Iris pigment epithelial cell (primary cell): ENCODE results near the gene BEGAIN.
A peak's percentile ranks its signal among the peaks of the same experiment; 100 is the strongest.

ENCODE experiments used
- DNase-seq: peaks from one replicate; pipeline ENCODE4 v3.0.0-alpha.2; 2011; ENCODE audit warnings: low read depth

Gene BEGAIN

GRCh38 chr14:100549834-100550625, 37.2 kb downstream of the BEGAIN start:
- no peak for DNase-seq

GRCh38 chr14:100548939-100549338, 38.3 kb downstream of the BEGAIN start:
- no peak for DNase-seq

DNA sequence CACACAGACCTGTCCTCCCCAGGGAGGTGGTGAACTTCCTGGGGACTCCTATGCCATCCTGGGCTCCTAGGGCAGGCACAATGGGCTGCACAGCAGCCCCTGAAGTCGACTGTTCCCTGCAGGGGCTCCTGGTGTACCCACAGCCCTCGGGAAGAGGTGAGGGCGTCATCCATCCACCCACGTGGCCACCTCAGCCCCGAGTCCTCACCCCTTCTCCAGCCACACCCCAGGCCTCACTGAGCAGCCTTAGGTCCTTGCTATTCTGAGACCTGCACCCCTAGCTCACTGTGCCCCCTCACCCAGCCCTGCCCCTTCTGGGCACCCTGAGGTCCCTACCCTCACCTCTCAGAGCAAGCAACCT, 38.9 kb downstream of the BEGAIN start:
- DNase-seq: no peak

GRCh38 chr14:100547633-100548294, 39.5 kb downstream of the BEGAIN start:
- peak; percentile 68 for DNase-seq

DNA sequence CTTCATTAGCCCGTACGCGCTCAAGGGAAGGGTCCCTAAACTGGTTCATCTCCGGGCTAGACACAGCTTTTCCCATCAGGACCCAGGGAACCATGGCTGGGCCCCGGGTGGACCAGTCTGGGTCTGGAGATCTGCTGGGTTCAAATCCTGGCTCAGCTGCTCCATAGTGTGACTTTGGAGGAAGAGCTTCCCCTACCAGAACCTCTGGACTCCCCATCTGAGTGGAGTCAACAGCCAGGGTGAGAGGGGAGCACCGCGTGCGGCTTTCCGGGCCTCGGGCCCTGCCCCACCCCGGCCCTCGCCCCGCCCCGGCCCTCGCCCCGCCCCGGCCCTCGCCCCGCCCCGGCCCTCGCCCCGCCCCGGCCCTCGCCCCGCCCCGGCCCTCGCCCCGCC, 41.2 kb downstream of the BEGAIN start:
- no peak for DNase-seq

GRCh38 chr14:100545359-100545758, 41.9 kb downstream of the BEGAIN start:
- no peak for DNase-seq

DNA sequence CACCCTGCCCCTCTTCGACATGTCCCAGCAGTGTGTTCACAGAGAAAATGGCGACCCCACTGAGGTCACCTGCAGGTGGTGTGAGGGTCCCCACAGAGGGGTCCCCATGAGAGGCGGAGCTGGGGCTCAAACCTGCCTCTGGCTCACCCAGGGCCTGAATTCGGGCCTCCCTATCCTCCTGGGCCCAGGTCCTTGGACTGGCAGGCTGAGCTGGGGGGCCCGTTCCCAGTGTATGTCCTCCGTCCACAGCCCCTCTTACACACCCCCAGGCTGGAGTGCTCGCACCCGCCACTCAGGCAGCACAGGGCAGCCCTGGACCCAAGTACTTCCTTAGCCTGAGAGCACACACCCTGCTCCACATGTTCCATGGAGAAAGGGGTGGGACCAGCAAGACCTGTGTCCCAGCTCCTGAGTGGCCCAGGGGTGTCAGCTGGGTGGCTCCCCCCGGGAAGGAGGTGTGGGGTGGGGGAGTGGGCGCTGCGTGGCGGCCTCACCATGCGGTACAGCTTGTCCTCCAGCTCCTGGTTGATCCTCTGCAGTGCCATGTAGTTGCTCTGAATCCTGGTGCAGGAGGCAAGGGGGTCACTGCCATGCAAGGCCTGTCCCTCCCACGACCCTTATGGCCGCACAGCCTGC, 42.6 kb downstream of the BEGAIN start:
- no peak for DNase-seq

GRCh38 chr14:100543471-100544455, 43.5 kb downstream of the BEGAIN start:
- no peak for DNase-seq

DNA sequence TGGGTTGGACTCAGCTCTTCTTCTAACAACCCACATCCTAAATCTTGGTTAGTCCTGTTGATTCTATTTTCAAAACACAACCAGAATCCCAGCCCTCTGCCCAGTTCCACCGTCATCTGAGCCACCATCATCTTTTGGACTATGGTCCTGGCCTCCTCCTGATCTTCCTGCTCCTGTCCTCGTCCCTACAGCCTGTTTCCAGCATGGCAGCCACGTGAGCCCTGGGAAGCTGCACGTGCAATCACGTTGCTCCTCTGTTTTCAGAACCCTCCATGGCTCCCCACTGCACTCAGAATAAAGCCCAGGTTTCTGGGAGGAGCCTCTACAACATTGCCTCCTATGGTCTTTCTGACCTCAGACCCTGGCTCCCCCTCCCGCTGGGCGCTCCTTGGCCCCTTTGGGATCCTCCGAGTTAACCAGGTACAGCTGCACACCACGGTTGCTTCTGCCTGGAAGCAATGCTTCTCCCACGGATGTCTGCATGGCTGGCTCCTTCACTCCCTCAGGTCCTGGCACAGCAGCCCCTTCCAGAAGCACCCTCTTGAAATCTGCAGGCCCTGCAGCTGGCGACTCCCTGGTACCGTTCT, 44.5 kb downstream of the BEGAIN start:
- DNase-seq: no peak

DNA sequence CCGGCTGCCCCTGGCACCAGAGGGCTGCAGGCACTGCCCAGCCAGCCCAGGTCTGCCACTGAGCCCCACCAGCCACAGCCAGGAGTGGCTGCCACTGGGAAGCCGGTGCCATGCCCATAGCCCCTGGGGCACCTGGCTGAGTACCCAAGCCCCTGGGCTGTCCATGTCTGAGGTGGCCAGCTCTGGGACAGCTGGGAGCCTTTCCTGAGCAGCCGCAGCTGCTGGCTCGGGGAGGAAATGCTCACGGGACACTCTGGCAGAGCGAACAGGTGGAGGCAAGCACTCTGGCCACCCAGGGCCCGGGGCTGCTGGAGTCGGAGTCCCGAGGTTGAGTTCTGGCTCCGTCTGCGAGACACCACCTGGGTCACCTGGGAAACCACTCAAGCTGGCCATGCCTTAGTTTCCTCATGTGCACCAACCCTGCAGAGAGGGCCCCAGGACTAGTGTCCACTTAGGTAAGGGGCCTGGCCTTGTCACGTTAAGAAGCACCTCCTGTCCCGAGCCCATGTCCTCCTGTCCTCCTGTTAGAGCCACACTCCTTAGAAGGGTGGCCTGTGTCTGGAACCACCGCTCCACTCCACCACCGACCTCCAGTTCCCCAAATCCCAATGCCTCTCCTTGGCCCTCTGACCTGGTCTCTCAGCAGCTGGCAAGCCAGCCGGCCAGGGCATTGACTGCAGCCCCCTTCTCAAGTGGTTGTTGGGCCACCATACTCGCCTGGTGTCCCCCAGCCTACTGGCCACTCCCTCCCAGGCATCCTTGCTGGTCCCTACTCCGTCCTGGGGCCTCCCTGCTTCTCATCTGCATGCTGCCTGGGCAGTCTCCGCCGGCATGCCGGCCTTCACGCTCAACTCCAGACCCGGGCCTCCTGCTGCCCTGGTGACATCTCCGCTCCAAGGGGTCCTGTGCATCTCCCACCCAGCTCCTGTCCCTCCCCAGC, 45.3 kb downstream of the BEGAIN start:
- no peak for DNase-seq

GRCh38 chr14:100540926-100541620, 46.1 kb downstream of the BEGAIN start:
- no peak for DNase-seq

GRCh38 chr14:100540141-100540925, 46.9 kb downstream of the BEGAIN start:
- DNase-seq: no peak

DNA sequence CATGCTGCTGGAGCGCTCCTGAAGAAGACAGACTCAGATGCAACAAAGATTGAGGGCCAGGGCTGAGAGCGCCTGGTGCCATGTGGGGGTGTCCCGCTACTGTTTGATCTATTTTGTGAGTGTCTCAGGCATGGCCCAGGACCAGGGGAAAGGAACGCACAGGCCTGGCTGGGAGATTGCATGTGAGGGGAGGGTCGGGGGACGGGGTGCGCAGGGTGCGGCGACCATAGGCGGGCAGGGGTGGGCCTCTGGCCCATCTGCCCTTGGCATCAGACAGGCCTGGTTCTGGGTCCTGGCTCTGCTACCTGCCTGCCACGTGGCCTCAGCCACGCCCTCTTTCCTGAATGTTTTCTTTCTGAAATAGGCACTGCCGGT, 47.5 kb downstream of the BEGAIN start:
- DNase-seq: no peak

- no peak for DNase-seq
Observed at GRCh38 chr14:100539003-100539660, 48.1 kb downstream of the BEGAIN start.

DNA sequence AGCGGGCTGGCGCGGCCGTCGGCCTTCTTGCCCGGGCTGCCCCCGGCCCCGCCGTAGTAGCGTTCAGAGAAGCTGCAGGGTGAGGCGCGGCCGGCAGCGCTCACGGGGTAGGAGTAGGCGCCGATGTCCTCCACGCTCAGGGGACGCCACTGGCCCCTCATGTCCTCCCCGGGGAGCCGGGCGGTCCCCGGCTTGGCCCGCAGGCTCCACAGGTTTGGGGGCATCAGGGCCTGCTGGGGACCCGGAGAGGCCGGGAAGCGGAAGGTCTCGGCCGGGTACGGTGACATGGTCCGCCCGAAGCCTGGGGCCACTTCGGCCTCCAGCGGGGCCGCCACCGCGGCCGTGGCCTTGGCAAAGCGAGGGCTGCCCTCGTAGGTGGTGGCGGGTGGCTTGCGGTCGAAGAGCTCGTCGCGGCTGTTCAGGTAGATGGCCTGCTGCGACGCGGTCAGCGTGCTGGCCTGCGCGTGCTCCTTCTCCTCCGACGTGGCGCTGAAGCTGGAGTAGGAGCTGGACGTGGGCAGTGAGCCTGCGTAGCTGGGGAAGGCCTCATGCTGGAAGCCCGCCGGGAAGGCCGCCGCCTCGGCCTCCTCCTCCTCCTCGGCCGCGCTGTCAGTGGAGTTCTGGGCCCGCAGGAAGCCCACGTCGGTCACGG, 48.7 kb downstream of the BEGAIN start:
- DNase-seq: no peak

- no peak for DNase-seq
Observed at GRCh38 chr14:100537446-100538350, 49.5 kb downstream of the BEGAIN start.
